ENCODE measurements around the gene TJP1.

TJP1 gene

DNA sequence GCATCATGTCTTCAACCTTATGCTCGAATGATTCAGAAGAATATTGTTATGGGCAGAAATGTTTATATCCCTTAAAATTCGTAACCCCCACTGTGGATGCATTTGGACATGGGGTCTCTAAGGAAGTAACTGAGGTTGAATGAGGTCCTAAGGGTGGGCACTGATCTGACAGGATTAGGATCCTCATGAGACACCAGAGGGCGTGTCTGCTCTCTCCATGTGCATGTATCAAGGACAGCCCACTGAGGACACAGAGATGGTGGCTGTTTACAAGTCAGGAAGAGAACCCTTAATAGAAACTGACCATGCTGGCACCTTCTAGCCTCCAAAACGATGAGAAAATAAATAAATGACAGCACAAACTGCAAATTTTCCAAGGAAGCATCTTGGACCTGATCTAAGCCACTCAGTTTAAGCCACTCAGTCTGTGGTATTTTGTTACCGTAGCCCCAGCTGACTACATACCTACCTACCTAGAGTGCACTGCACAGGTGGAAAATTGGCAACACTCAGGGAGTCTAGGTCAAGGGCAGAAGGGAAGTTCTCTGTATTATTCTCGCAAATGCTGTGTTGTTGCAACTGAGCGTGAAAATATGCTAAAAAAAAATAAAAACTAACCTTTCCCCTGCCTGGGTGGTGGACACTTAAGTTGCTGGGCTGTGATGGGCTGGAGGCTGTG, 126.6 kb downstream of the TJP1 start:
- H3K4me3 ChIP-seq (ENCODE audit: low read depth, low read length): no peak overlapping the region
- TF ChIP-seq, protein P1, sequence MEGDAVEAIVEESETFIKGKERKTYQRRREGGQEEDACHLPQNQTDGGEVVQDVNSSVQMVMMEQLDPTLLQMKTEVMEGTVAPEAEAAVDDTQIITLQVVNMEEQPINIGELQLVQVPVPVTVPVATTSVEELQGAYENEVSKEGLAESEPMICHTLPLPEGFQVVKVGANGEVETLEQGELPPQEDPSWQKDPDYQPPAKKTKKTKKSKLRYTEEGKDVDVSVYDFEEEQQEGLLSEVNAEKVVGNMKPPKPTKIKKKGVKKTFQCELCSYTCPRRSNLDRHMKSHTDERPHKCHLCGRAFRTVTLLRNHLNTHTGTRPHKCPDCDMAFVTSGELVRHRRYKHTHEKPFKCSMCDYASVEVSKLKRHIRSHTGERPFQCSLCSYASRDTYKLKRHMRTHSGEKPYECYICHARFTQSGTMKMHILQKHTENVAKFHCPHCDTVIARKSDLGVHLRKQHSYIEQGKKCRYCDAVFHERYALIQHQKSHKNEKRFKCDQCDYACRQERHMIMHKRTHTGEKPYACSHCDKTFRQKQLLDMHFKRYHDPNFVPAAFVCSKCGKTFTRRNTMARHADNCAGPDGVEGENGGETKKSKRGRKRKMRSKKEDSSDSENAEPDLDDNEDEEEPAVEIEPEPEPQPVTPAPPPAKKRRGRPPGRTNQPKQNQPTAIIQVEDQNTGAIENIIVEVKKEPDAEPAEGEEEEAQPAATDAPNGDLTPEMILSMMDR (IDR thresholded peaks at IDR 0.05; ENCODE audit: borderline replicate concordance, insufficient read depth, low read depth, low read length): no peak

DNA sequence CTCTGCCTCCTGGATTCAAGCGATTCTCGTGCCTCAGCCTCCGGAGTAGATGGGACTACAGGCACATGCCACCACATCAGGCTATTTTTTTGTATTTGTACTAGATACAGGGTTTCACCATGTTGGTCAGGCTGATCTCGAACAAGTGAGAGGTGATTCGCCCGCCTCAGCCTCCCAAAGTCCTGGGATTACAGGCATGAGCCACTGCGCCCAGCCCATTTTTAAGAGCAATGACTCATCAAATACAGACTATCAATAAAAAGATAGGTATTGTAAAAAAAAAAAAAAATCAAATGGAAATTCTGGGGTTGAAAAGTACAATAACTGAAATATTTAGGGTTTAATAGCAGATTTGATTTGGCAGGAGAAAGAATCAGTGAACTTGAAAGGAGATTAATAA, 129.0 kb downstream of the TJP1 start:
- TF ChIP-seq, protein P1 (IDR thresholded peaks at IDR 0.05; ENCODE audit: borderline replicate concordance, insufficient read depth, low read depth, low read length): no peak
- H3K4me3 ChIP-seq (ENCODE audit: low read depth, low read length): no peak overlapping the region

DNA sequence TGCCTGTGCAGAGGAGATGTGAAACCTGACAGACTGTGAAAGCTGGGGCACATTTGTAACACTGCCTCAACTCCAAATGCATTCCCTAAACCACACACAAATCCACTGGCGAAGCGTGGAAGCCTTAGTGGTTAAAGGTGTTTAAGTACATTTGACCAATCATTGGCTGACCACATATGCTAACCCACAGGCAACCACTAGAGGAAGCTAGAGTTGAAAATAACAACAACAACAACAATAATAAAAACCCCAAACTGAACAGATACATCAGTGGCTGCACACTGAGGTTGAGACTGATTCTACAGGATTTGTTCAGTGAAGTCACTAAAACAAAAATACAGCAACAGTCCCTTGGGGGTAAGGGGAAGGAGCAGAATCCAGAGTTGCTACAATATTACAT, 129.7 kb downstream of the TJP1 start:
- TF ChIP-seq, protein P1 (IDR thresholded peaks at IDR 0.05; ENCODE audit: borderline replicate concordance, insufficient read depth, low read depth, low read length): no peak
- H3K4me3 ChIP-seq (ENCODE audit: low read depth, low read length): no peak overlapping the region

DNA sequence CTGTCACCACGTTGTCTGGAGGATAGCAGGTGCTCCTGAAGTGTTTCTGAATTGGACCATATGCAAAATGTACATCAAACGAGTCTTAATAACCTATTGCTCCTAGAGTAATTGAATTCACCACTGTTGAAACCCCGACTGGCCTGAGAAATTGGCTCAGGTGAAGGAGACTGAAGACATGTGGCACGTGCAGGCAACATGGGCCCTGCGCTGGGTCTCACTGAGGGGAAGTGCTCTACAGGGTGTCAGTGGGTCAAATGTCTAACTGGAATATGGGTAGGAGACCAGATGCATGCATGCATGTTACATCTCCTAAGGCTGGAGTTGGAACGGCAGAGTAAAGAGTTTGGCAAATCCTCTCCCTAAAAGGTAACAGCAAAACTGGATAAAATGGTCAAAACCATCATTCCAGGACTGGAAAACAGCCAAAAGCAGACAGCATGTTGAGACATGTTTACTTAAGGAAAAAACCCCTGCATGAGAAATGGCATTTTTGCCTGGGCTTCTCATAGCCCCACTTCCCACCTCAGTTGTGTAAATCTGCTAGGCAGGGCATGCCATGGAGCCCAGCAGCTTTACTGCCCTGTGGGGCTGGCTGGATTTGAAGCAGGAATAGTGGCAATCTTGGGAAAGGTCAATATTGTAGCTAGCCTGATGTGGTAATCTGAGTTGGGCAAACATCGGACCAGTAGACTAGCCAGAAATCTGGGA, 131.3 kb downstream of the TJP1 start:
- TF ChIP-seq, protein P1 (IDR thresholded peaks at IDR 0.05; ENCODE audit: borderline replicate concordance, insufficient read depth, low read depth, low read length): no peak
- H3K4me3 ChIP-seq (ENCODE audit: low read depth, low read length): no peak overlapping the region

DNA sequence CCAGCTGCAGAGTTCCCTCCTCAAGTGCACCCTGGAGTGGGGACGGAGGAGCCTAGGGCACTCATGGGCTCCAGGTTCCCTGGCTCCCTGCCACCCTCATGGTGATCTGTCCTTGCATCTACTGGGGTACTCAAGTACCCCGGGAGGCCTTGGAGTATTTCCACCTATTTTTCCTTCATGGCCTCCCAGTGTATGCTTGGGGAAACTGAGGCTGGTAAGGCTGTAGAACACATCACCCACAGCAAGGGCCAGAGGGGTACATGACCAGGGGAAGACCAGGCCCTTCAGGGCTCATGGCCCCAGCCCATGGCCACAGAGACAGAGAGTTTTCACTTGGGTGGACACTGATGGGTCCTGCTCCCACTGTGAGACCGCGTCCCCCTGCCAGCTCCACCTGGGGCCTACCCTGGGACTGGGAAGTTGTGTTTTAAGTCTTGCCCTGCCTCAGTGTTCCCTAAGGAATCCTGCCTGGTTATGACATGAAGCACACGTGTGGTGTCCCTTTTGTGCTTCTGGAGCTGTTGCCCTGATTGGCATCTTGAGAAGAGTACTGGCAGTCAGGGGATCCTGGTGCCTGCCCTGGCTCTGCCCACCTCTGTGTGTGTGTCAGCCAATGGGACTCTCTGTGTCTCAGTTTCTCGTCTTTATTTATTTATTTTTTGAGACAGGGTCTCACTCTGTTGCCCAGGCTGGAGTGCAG, 132.8 kb downstream of the TJP1 start:
- TF ChIP-seq, protein P1 (IDR thresholded peaks at IDR 0.05; ENCODE audit: borderline replicate concordance, insufficient read depth, low read depth, low read length): no peak

DNA sequence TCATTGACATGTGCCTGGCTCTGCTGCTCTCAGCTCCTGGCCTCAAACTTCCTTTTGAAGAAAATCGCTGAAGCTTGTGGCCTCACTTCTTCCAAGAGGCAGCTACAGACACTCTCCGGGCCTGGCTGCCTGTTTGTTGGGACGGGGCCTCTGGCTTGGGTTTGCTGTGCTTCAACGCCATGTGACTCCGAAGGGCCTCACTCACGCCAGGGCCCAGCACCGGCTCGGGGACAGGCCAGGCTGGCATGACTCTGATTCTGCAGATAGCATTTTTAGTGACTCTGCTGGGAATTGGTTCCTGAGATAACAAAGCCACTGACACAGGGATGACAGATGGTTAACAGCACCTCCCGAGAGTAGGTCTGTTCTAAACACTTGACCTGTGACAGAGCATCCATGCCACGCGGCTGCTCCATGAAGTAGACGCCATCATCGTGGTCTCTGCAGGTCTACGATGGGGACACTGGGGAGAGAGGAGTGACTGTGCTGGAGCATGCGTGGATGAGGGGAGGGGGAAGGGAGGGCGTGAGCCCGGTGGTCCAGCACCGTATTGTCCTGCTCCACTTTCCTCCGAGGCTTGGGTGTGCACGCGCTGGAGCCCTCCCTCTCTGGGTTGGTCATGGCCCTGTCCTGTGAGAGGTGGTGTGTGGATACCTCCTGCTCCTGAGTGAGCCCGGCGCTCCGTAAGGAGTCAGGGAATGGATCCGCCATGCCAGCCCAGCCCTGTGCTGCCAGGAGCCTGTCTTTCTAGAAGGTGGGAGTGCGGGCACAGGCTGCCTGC, 133.6 kb downstream of the TJP1 start:
- H3K4me3 ChIP-seq (ENCODE audit: low read depth, low read length): no peak overlapping the region
- TF ChIP-seq, protein P1 (IDR thresholded peaks at IDR 0.05; ENCODE audit: borderline replicate concordance, insufficient read depth, low read depth, low read length): no peak

More for the DNA sequence above, 132.8 kb downstream of the TJP1 start:
- no peak overlapping the region for H3K4me3 ChIP-seq (ENCODE audit: low read depth, low read length)

Data from GM12875 (cell line).